MM.1S (cell line): ENCODE data around the gene TMEM174.

Source experiments
- EZH2 ChIP-seq: fragments of 300-600 bp; sonication (generic); optimal IDR thresholded peaks from 2 replicates; pipeline ENCODE3; 2017; ENCODE audit warnings: low read depth, mild to moderate bottlenecking, antibody characterized with exemption, low read length, mixed read lengths
- TF ChIP-seq, protein P1 (sequence below): fragments of 300-600 bp; sonication (generic); IDR thresholded peaks from 2 replicates; pipeline ENCODE4 v1.5.1; 2016; ENCODE audit warnings: antibody characterized with exemption, low read length, mixed read lengths

DNA sequence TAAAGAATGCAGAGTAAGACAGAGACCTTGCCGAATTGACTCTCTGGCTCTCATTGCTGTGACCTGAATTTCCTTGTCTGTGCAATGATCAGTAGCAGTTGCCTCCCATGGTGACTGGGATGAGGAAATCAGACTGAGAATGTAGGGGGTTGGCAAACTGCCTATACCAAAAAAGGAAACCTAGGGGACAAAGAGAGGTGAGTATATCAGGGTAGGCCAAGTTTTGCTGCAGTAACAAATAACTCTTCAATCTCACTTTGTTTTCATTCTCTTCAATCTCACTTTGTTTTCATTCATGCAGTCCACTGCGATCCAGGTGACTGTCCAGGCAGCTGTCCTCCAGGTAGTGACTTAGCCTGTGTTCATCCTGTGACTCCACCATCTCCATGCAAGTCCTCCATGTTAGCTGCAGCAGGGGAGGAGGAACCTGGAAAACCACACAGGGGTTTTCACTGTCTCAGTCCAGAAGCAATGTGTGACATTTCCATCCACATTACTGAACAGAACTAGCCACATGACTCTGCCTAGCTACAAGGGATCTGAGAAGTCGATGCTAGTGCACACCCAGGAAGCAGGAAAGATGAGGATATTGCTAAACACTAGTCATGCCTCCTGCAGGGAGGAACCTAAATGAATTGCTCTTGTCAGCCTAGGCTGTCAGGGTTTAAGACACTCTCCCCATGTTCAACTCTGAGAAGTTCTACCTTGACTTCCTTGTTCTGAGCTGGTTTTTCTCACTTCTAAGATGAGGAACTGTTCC, 26.0 kb downstream of the TMEM174 start:
- TF ChIP-seq, protein P1, sequence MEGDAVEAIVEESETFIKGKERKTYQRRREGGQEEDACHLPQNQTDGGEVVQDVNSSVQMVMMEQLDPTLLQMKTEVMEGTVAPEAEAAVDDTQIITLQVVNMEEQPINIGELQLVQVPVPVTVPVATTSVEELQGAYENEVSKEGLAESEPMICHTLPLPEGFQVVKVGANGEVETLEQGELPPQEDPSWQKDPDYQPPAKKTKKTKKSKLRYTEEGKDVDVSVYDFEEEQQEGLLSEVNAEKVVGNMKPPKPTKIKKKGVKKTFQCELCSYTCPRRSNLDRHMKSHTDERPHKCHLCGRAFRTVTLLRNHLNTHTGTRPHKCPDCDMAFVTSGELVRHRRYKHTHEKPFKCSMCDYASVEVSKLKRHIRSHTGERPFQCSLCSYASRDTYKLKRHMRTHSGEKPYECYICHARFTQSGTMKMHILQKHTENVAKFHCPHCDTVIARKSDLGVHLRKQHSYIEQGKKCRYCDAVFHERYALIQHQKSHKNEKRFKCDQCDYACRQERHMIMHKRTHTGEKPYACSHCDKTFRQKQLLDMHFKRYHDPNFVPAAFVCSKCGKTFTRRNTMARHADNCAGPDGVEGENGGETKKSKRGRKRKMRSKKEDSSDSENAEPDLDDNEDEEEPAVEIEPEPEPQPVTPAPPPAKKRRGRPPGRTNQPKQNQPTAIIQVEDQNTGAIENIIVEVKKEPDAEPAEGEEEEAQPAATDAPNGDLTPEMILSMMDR: no peak
- no peak for TF ChIP-seq EZH2
